ENCODE results near the gene MAML2. TPM values are rescaled to one million over a fixed set of nuclear protein-coding genes. Genes with fewer than 3 reads are reported as not detected.

MAML2 gene
- total RNA-seq, 1 donor from 2014 or later, result 11.9 TPM

- intact Hi-C loops (cut with micrococcal nuclease), result loop anchor here (1.0 to 5.0 kb wide), 8 partner anchors 37 to 267 kb away; partner anchors contain the start of gene MAML2
- Mint-ChIP-seq H3K4me1 (peaks cover 51% of the 10 kb centered on the region), H3K36me3 (ENCODE audit: low read depth) (peaks cover 24% of the 10 kb centered on the region), H3K4me3 (peak overlapping the region; percentile 47), H3K9me3 (peaks cover 3% of the 10 kb centered on the region), H3K27me3 (no peaks in the 10 kb centered on the region), H3K27ac (peak overlapping the region; percentile 58)
- no peak for DNase-seq
These were observed 267.4 kb downstream of the MAML2 start for GRCh38 chr11:96075532-96075959.

- Mint-ChIP-seq H3K27ac (peak overlapping the region; percentile 58), H3K36me3 (ENCODE audit: low read depth) (peaks cover 24% of the 10 kb centered on the region), H3K27me3 (no peaks in the 10 kb centered on the region), H3K4me1 (peaks cover 45% of the 10 kb centered on the region), H3K9me3 (peaks cover 3% of the 10 kb centered on the region), H3K4me3 (peak overlapping the region; percentile 47)
- intact Hi-C loops (cut with micrococcal nuclease), result loop anchor here (1.0 to 5.0 kb wide), 8 partner anchors 38 to 268 kb away; partner anchors contain the start of gene MAML2
- peak; percentile 48 for DNase-seq
These were observed 268.3 kb downstream of the MAML2 start for GRCh38 chr11:96074551-96075310.

- Mint-ChIP-seq H3K27ac (peak overlapping the region; percentile 5), H3K4me3 (no peak overlapping the region), H3K27me3 (no peaks in the 10 kb centered on the region), H3K9me3 (peaks cover 3% of the 10 kb centered on the region), H3K36me3 (ENCODE audit: low read depth) (peaks cover 21% of the 10 kb centered on the region), H3K4me1 (peaks cover 38% of the 10 kb centered on the region)
- peak; percentile 24 for DNase-seq
- intact Hi-C loops (cut with micrococcal nuclease), result no loop called here
These were observed 269.5 kb downstream of the MAML2 start for GRCh38 chr11:96073536-96073935.

GRCh38 chr11:96072592-96072991 is 270.4 kb downstream of the MAML2 start:
- Mint-ChIP-seq H3K27me3 (no peaks in the 10 kb centered on the region), H3K27ac (no peak overlapping the region), H3K4me3 (no peak overlapping the region), H3K9me3 (peaks cover 3% of the 10 kb centered on the region), H3K4me1 (peaks cover 42% of the 10 kb centered on the region), H3K36me3 (ENCODE audit: low read depth) (peaks cover 20% of the 10 kb centered on the region)
- intact Hi-C loops (cut with micrococcal nuclease), result no loop called here
- peak; percentile 37 for DNase-seq

- no peaks in the 10 kb centered on the region for H3K27me3 Mint-ChIP-seq
- H3K27ac Mint-ChIP-seq, result no peak overlapping the region
- no peak for DNase-seq
- peaks cover 12% of the 10 kb centered on the region for H3K9me3 Mint-ChIP-seq
- peaks cover 39% of the 10 kb centered on the region for H3K4me1 Mint-ChIP-seq
- no peak overlapping the region for H3K4me3 Mint-ChIP-seq
- intact Hi-C loops (cut with micrococcal nuclease), result no loop called here
- peaks cover 29% of the 10 kb centered on the region for H3K36me3 Mint-ChIP-seq (ENCODE audit: low read depth)
These were observed 272.5 kb downstream of the MAML2 start for GRCh38 chr11:96070453-96070852.

GRCh38 chr11:96067160-96067559 is 275.8 kb downstream of the MAML2 start:
- DNase-seq, result no peak
- H3K27ac Mint-ChIP-seq, result no peak overlapping the region
- H3K9me3 Mint-ChIP-seq, result peaks cover 9% of the 10 kb centered on the region
- intact Hi-C loops (cut with micrococcal nuclease), result no loop called here
- no peak overlapping the region for H3K4me3 Mint-ChIP-seq
- H3K4me1 Mint-ChIP-seq, result peaks cover 41% of the 10 kb centered on the region
- H3K27me3 Mint-ChIP-seq, result no peaks in the 10 kb centered on the region
- H3K36me3 Mint-ChIP-seq (ENCODE audit: low read depth), result peaks cover 23% of the 10 kb centered on the region

- intact Hi-C loops (cut with micrococcal nuclease), result no loop called here
- H3K36me3 Mint-ChIP-seq (ENCODE audit: low read depth), result peaks cover 17% of the 10 kb centered on the region
- no peaks in the 10 kb centered on the region for H3K27me3 Mint-ChIP-seq
- H3K4me3 Mint-ChIP-seq, result no peak overlapping the region
- no peak for DNase-seq
- H3K9me3 Mint-ChIP-seq, result peaks cover 9% of the 10 kb centered on the region
- no peak overlapping the region for H3K27ac Mint-ChIP-seq
- H3K4me1 Mint-ChIP-seq, result peaks cover 49% of the 10 kb centered on the region
These were observed 277.6 kb downstream of the MAML2 start for GRCh38 chr11:96065379-96065778.

GRCh38 chr11:96063886-96064285 is 279.1 kb downstream of the MAML2 start:
- no peak for DNase-seq
- Mint-ChIP-seq H3K27ac (no peak overlapping the region), H3K4me1 (peaks cover 49% of the 10 kb centered on the region), H3K36me3 (ENCODE audit: low read depth) (peaks cover 21% of the 10 kb centered on the region), H3K4me3 (no peak overlapping the region), H3K9me3 (peaks cover 9% of the 10 kb centered on the region), H3K27me3 (no peaks in the 10 kb centered on the region)
- intact Hi-C loops (cut with micrococcal nuclease), result loop anchor here (2.0 to 5.0 kb wide), 3 partner anchors 52 to 171 kb away; no protein-coding TSS in a partner anchor

- H3K27ac Mint-ChIP-seq, result peak overlapping the region; percentile 86
- intact Hi-C loops (cut with micrococcal nuclease), result loop anchor here (2.0 to 5.0 kb wide), 3 partner anchors 51 to 172 kb away; no protein-coding TSS in a partner anchor
- peak overlapping the region; percentile 58 for H3K4me3 Mint-ChIP-seq
- H3K4me1 Mint-ChIP-seq, result peaks cover 44% of the 10 kb centered on the region
- peaks cover 9% of the 10 kb centered on the region for H3K9me3 Mint-ChIP-seq
- no peaks in the 10 kb centered on the region for H3K27me3 Mint-ChIP-seq
- no peak for DNase-seq
- peaks cover 21% of the 10 kb centered on the region for H3K36me3 Mint-ChIP-seq (ENCODE audit: low read depth)
These were observed 279.9 kb downstream of the MAML2 start for GRCh38 chr11:96063053-96063452.

GRCh38 chr11:96062134-96062533 is 280.9 kb downstream of the MAML2 start:
- H3K9me3 Mint-ChIP-seq, result peaks cover 7% of the 10 kb centered on the region
- H3K27me3 Mint-ChIP-seq, result no peaks in the 10 kb centered on the region
- peak; percentile 70 for DNase-seq
- peak overlapping the region; percentile 86 for H3K27ac Mint-ChIP-seq
- peaks cover 22% of the 10 kb centered on the region for H3K36me3 Mint-ChIP-seq (ENCODE audit: low read depth)
- H3K4me3 Mint-ChIP-seq, result peak overlapping the region; percentile 11
- H3K4me1 Mint-ChIP-seq, result peaks cover 43% of the 10 kb centered on the region
- intact Hi-C loops (cut with micrococcal nuclease), result loop anchor here (1.0 to 5.0 kb wide), 5 partner anchors 50 to 276 kb away; no protein-coding TSS in a partner anchor

- H3K27ac Mint-ChIP-seq, result peak overlapping the region; percentile 86
- no peak overlapping the region for H3K4me3 Mint-ChIP-seq
- peaks cover 40% of the 10 kb centered on the region for H3K4me1 Mint-ChIP-seq
- H3K9me3 Mint-ChIP-seq, result peaks cover 3% of the 10 kb centered on the region
- no peak for DNase-seq
- no peaks in the 10 kb centered on the region for H3K27me3 Mint-ChIP-seq
- H3K36me3 Mint-ChIP-seq (ENCODE audit: low read depth), result peaks cover 20% of the 10 kb centered on the region
- intact Hi-C loops (cut with micrococcal nuclease), result loop anchor here (1.0 to 5.0 kb wide), 5 partner anchors 49 to 277 kb away; no protein-coding TSS in a partner anchor
These were observed 281.3 kb downstream of the MAML2 start for GRCh38 chr11:96061730-96062129.

GRCh38 chr11:96061069-96061468 is 281.9 kb downstream of the MAML2 start:
- no peak for DNase-seq
- H3K27me3 Mint-ChIP-seq, result no peaks in the 10 kb centered on the region
- intact Hi-C loops (cut with micrococcal nuclease), result loop anchor here (5.0 kb wide), 1 partner anchor 49 kb away; no protein-coding TSS in a partner anchor
- no peak overlapping the region for H3K4me3 Mint-ChIP-seq
- H3K36me3 Mint-ChIP-seq (ENCODE audit: low read depth), result peaks cover 20% of the 10 kb centered on the region
- H3K4me1 Mint-ChIP-seq, result peaks cover 40% of the 10 kb centered on the region
- peak overlapping the region; percentile 30 for H3K27ac Mint-ChIP-seq
- H3K9me3 Mint-ChIP-seq, result no peaks in the 10 kb centered on the region

- intact Hi-C loops (cut with micrococcal nuclease), result no loop called here
- H3K9me3 Mint-ChIP-seq, result peaks cover 6% of the 10 kb centered on the region
- H3K27ac Mint-ChIP-seq, result no peak overlapping the region
- no peak overlapping the region for H3K4me3 Mint-ChIP-seq
- H3K27me3 Mint-ChIP-seq, result no peaks in the 10 kb centered on the region
- H3K36me3 Mint-ChIP-seq (ENCODE audit: low read depth), result peaks cover 20% of the 10 kb centered on the region
- H3K4me1 Mint-ChIP-seq, result peaks cover 38% of the 10 kb centered on the region
- no peak for DNase-seq
These were observed 285.5 kb downstream of the MAML2 start for GRCh38 chr11:96057502-96057901.

GRCh38 chr11:96056576-96056975 is 286.4 kb downstream of the MAML2 start:
- no peak overlapping the region for H3K4me3 Mint-ChIP-seq
- DNase-seq, result no peak
- H3K27ac Mint-ChIP-seq, result no peak overlapping the region
- no peaks in the 10 kb centered on the region for H3K27me3 Mint-ChIP-seq
- intact Hi-C loops (cut with micrococcal nuclease), result no loop called here
- peaks cover 6% of the 10 kb centered on the region for H3K9me3 Mint-ChIP-seq
- peaks cover 40% of the 10 kb centered on the region for H3K4me1 Mint-ChIP-seq
- H3K36me3 Mint-ChIP-seq (ENCODE audit: low read depth), result peaks cover 20% of the 10 kb centered on the region
